HG02763 (cell line): ENCODE measurements around the gene NEU1.
A peak's percentile ranks its signal among the peaks of the same experiment; 100 is the strongest.
"Not testable (repeated sequence)": the region's sequence is repeated elsewhere in the genome, so short reads cannot be mapped to it uniquely, and the experiment has no call there.

Experiments
- ATAC-seq: cut with Tn5 transposase; IDR thresholded peaks from one replicate; pipeline ENCODE4 v1.9.1; 2021; ENCODE audit warnings: mild to moderate bottlenecking, moderate library complexity; ENCODE audit not compliant: unreplicated experiment

Gene NEU1

DNA sequence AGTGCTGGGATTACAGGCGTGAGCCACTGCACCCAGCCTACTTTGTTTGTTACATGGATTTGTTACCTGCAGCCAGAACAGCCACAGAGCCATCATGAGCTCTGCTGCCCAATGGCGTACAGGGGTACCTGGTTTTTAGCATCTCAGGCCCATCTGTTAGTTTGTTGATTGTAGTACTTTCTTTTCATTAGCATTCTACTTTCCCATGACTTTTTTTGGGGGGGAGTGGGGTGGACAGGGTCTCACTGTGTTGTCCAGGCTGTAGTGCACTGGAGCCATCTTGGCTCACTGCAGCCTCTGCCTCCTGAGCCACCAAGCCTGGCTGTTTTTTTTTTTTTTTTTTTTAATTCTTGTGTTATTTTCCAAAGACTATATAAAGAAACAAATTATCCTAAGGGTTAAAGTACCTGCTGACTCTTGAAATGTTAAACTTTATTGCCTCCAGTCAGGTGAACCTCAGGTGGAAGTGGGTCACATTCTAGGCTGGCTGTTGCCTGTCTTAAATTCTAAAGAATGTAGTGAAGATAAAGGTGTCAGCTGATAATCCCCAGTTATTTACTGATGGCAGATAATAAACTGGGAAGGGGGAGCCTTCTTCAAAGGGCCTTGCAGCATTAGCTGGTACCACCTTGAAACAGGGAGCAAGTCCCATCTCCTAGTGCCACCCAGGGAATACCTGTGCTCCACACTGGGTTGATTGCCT, 15.2 kb downstream of the NEU1 start:
- ATAC-seq: no peak

- ATAC-seq: no peak
Observed at GRCh38 chr6:31844507-31844906, 18.1 kb downstream of the NEU1 start.

- ATAC-seq: no peak
Observed at GRCh38 chr6:31842053-31842452, 20.6 kb downstream of the NEU1 start.

- not testable (repeated sequence) for ATAC-seq
Observed at GRCh38 chr6:31839779-31840126, 22.9 kb downstream of the NEU1 start.

- ATAC-seq: no peak
Observed at GRCh38 chr6:31838968-31839367, 23.7 kb downstream of the NEU1 start.

DNA sequence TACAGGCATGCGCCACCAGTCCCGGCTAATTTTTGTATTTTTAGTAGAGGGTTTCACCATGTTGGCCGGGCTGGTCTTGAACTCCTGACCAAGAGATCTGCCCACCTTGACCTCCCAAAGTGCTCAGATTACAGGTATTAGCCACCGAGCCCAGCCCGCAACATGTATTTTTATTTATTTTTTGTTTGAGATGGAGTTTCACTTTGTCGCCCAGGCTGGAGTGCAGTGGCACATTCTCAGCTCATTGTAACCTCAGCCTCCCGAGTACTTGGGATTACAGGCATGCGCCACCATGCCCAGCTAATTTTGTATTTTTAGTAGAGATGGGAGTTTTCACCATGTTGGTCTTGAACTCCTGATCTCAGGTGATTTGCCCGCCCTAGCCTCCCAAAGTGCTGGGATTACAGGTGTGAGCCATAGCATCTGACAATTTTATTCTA, 24.5 kb downstream of the NEU1 start:
- not testable (repeated sequence) for ATAC-seq

DNA sequence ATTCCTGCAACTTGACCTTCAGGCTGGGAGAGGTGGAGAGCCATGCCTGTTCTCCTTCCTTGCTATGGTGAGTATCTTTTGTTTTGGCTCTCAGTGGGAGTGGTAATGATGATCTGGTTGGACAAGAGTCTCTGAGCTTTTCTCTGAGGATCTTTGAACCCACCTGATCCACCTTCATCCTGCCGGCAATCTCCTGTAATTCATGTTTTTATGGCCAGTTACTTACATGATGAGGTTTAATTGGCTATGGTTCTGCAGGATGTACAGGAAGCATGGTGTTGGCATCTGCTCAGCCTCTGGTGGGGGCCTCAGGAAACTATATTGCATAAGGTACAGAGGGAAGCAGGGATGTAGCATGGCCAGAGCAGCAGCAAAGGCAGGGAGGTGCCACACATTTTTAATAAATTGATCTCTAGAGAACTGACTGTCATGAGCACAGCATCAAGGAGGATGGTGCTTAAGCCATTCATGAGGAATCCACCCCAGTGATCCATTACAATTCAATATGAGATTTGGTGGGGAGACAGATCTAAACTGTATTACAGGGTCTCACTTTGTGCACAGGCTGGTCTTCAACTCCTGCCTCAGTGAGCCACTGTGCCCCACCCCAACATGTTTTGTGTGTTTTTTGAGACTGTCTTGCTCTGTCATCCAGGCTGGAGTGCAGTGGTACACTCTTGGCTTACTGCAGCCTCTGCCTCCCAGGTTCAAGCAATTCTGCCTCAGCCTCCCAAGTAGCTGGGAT, 25.1 kb downstream of the NEU1 start:
- ATAC-seq: no peak

GRCh38 chr6:31836474-31837368, 25.9 kb downstream of the NEU1 start:
- ATAC-seq: no peak

DNA sequence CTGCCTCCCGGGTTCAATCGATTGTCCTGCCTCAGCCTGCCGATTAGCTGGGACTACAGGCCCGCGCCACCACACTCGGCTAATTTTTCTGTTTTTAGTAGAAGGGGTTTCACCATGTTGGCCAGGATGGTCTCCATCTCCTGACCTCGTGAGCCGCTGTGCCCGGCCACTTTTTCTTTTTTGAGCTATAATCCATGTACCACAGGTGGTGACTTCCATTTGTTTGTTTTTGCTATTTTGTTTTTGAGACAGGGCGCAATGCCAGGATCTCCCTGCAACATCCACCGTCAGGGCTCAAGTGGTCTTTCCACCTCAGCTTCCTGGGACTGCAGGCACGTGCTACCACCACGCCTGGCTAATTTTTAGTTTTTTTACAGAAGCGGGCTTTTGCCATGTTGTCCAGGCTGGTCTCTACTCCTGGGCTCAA, 26.6 kb downstream of the NEU1 start:
- no peak for ATAC-seq

DNA sequence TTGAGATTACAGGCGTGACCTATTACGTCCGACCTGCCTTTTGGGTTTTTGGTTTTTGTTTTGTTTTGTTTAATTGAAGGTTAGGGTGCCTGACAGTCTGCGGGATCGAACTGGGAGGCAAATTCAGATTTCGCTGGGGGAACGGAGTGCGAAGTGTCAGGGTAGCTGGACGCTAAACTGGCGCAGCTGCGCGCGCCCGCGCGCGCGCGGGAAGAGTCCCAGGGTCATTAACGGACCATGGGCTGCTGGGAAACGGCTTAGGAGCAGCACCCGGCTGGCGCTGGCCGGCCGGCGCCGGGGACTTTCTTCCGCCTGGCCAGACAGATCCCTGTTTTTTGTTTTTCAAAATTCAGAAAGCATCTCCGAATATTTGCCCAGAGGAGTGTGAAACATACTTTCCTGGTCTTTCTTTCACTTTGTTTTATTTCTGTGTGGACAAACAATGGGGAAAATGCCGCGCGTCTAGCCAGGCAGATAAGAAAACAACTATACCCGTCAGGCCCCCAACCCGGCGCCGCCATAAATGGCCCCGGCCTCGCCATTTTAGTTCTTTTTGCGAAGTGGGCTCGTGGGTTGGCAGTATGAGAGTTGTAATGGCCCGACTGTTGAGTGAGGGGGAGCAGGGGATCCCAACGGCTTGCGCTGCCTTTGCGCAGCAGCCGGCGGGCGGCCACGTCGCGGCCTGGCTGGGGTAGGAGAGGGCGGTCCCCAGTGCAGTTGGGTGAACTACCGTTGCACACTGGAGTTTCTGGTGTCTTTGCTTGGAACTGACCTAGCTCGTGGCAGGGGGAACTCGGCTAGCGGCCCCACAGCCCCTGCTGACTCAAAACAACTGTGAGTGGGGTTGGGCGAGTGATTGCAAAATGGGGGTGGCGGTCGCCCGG, 28.0 kb downstream of the NEU1 start:
- peak; percentile 43 for ATAC-seq

DNA sequence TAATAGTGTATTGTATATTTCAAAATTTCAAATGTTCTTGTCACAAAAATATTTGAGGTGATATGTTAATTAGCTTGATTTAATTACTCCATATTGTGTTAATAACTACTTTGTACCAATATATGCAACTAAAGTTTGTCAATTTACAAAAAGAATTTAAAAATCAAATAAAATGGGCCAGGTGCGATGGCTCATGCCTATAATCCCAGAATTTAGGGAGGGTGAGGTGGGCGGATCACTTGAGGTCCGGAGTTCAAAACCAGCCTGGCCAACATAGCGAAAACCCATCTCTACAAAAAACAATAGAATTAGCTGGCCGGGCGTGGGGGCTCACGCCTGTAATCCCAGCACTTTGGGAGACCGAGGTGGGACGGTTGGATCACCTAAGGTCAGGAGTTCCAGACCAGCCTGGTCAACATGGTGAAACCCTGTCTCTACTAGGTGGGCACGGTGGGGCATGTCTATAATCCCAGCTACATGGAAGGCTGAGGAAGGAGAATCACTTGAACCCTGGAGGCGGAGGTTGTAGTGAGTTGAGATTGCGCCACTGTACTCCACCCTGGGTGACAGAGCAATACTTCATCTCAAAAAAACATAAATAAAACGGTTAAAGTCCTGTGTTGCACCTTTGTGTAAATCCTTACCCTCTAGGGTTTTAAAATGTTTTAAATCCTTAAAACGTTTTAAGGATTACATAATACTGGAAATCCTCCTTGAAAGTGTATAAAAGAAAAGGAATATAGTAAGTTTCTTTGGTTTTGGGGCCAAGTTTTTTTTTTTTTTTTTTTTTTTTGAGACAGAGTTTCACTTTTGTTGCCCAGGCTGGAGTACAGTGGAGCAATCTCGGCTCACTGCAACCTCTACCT, 31.0 kb downstream of the NEU1 start:
- ATAC-seq: no peak

DNA sequence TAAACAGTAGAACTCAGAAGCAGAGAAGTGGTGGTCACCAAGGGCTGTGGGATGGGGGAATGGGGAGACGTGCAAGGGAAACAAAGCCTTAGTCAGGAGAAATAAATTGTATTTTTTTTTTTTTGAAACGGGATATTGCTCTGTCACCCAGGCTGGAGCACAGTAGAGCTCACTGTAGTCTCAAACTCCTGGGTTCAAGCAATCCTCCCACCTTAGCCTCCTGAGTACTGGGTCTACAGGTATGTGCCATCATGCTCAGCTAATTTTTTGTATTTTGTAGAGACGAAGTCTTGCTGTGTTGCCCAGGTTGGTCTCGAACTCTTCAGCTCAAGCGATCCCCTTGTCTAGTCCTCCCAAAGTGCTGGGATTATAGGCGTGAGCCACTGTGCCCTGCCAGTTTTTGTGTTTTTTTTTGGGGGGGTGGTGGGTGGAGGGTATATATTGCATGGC, 31.7 kb downstream of the NEU1 start:
- ATAC-seq: no peak

DNA sequence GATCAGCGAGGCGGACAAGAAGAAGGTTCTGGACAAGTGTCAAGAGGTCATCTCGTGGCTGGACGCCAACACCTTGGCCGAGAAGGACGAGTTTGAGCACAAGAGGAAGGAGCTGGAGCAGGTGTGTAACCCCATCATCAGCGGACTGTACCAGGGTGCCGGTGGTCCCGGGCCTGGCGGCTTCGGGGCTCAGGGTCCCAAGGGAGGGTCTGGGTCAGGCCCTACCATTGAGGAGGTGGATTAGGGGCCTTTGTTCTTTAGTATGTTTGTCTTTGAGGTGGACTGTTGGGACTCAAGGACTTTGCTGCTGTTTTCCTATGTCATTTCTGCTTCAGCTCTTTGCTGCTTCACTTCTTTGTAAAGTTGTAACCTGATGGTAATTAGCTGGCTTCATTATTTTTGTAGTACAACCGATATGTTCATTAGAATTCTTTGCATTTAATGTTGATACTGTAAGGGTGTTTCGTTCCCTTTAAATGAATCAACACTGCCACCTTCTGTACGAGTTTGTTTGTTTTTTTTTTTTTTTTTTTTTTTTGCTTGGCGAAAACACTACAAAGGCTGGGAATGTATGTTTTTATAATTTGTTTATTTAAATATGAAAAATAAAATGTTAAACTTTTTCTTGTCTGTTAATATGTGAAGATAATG, 32.9 kb downstream of the NEU1 start:
- ATAC-seq: no peak

DNA sequence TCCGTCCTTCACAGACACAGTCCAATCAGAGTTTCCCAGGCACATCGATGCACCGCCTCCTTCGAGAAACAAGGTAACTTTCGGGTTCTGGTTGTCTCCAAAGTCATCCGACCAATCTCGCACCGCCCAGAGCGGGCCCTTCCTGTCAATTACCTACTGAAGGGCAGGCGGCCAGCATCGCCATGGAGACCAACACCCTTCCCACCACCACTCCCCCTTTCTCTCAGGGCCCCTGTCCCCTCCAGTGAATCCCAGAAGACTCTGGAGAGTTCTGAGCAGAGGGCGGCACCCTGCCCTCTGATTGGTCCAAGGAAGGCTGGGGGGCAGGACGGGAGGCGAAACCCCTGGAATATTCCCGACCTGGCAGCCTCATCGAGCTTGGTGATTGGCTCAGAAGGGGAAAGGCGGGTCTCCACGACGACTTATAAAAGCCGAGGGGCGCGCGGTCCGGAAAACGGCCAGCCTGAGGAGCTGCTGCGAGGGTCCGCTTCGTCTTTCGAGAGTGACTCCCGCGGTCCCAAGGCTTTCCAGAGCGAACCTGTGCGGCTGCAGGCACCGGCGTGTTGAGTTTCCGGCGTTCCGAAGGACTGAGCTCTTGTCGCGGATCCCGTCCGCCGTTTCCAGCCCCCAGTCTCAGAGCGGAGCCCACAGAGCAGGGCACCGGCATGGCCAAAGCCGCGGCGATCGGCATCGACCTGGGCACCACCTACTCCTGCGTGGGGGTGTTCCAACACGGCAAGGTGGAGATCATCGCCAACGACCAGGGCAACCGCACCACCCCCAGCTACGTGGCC, 35.1 kb downstream of the NEU1 start, which contains the start of gene HSPA1B:
Gene HSPA1B, plus strand, starts transcription at position 453 of the 794 bp plus-strand sequence. Its CDS starts 213 bp downstream, at position 666.
- ATAC-seq: peak; percentile 74

- no peak for ATAC-seq
Observed at GRCh38 chr6:31826793-31827285, 35.8 kb downstream of the NEU1 start.

DNA sequence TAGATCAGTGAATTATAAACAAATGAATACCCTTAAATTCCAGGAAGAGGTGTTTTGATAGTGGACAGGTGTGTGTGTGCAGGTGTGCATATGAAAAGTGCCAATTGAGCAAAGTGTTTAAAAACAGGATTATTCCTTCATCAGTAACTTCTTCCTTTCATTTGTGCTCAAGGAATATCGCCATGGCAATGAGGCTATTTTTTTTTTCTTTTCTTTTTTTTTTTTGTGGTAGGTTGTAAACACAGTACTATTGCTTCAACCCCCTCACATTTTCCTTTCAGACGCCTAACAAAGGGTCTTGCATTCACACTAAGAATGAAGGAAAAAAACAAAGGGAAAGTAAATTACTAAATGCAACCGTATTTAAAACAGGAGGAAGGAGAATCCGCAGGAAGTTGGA, 37.1 kb downstream of the NEU1 start:
- no peak for ATAC-seq

- ATAC-seq: not testable (repeated sequence)
Observed at GRCh38 chr6:31823592-31824196, 38.9 kb downstream of the NEU1 start.
